Neural cell (in vitro differentiated cells): Measurements from ENCODE around the gene CCR7. TPM values are rescaled to one million over a fixed set of nuclear protein-coding genes. Genes with fewer than 3 reads are reported as not detected.

ENCODE experiments used
- H2AFZ ChIP-seq: fragments of 200-600, 300-800 bp; sonication (generic), shearing (Covaris generic); 2 replicates; pipeline ENCODE4 v1.6.0; 2014; ENCODE audit warnings: low read depth, mild to moderate bottlenecking, antibody characterized with exemption, low read length, moderate library complexity
- H3F3A ChIP-seq: fragments of 200-600 bp; shearing (Covaris generic); 2 replicates; pipeline ENCODE4 v1.6.1; 2016; ENCODE audit warnings: mild to moderate bottlenecking, moderate library complexity, mixed read lengths, antibody characterized with exemption, low read length; ENCODE audit not compliant: insufficient read depth, poor library complexity, severe bottlenecking
- H3K27ac ChIP-seq: fragments of 200-600, 300-800 bp; sonication (generic), shearing (Covaris generic); 2 replicates; pipeline ENCODE4 v1.5.1; 2014; ENCODE audit warnings: mild to moderate bottlenecking, low read length, moderate library complexity
- H3K27me3 ChIP-seq: fragments of 300-800, 200-600 bp; sonication (generic), shearing (Covaris generic); 2 replicates; pipeline ENCODE4 v1.6.0; 2014; ENCODE audit warnings: mild to moderate bottlenecking, low read depth, low read length, moderate library complexity; ENCODE audit not compliant: insufficient read depth
- H3K36me3 ChIP-seq: fragments of 300-800, 200-600 bp; sonication (generic), shearing (Covaris generic); 2 replicates; pipeline ENCODE4 v1.5.1; 2014; ENCODE audit warnings: mild to moderate bottlenecking, antibody characterized with exemption, low read length, moderate library complexity; ENCODE audit not compliant: insufficient read depth
- H3K4me2 ChIP-seq: fragments of 300-800, 200-600 bp; sonication (generic), shearing (Covaris generic); 2 replicates; pipeline ENCODE4 v1.6.0; 2014; ENCODE audit warnings: mild to moderate bottlenecking, low read length
- H3K4me3 ChIP-seq: fragments of 300-800, 200-600 bp; sonication (generic), shearing (Covaris generic); 2 replicates; pipeline ENCODE4 v1.5.1; 2014; ENCODE audit warnings: mild to moderate bottlenecking, low read length, moderate library complexity
- H3K79me2 ChIP-seq: fragments of 200-600 bp; shearing (Covaris generic); replicated peaks from 2 replicates; pipeline ENCODE4 v1.6.0; 2014; ENCODE audit warnings: mild to moderate bottlenecking, low read length, moderate library complexity; ENCODE audit not compliant: insufficient read depth
- H3K9ac ChIP-seq: fragments of 300-800, 200-600 bp; sonication (generic), shearing (Covaris generic); 2 replicates; pipeline ENCODE4 v1.6.1; 2016; ENCODE audit warnings: mild to moderate bottlenecking, low read length, mixed read lengths
- H3K9me2 ChIP-seq: fragments of 200-600 bp; shearing (Covaris generic); 2 replicates; pipeline ENCODE4 v1.6.1; 2016; ENCODE audit warnings: mild to moderate bottlenecking, low read length, mixed read lengths; ENCODE audit not compliant: insufficient read depth
- H3K9me3 ChIP-seq: fragments of 200-600, 300-800 bp; sonication (generic), shearing (Covaris generic); 2 replicates; pipeline ENCODE4 v1.6.1; 2016; ENCODE audit warnings: mild to moderate bottlenecking, mixed run types, low read length, moderate library complexity, mixed read lengths
- H4K20me1 ChIP-seq: fragments of 200-600 bp; shearing (Covaris generic); 2 replicates; pipeline ENCODE4 v1.6.1; 2016; ENCODE audit warnings: mild to moderate bottlenecking, mixed run types; ENCODE audit not compliant: insufficient read depth
- EP300 ChIP-seq: fragments of 450-650 bp; conservative IDR thresholded peaks from 2 replicates; pipeline ENCODE4 v1.6.1; 2014; ENCODE audit warnings: antibody characterized with exemption, mild to moderate bottlenecking, moderate library complexity; ENCODE audit not compliant: poor library complexity, severe bottlenecking
- EZH2 ChIP-seq: fragments of 200-600, 300-800 bp; shearing (Covaris generic), sonication (generic); IDR thresholded peaks from 2 replicates; pipeline ENCODE4 v1.6.1; 2014; ENCODE audit warnings: antibody characterized with exemption, low read length, borderline replicate concordance, mild to moderate bottlenecking; ENCODE audit not compliant: insufficient read depth, poor library complexity, severe bottlenecking
- MXI1 ChIP-seq: fragments of 450-650 bp; conservative IDR thresholded peaks from 2 replicates; pipeline ENCODE4 v1.6.1; 2014; ENCODE audit warnings: antibody characterized with exemption, mild to moderate bottlenecking; ENCODE audit not compliant: poor library complexity, severe bottlenecking
- POLR2AphosphoS5 ChIP-seq: IDR thresholded peaks from 2 replicates; pipeline ENCODE4 v1.6.1; 2012
- RAD21 ChIP-seq: fragments of 450-650 bp; conservative IDR thresholded peaks from 2 replicates; pipeline ENCODE4 v1.6.1; 2014; ENCODE audit warnings: antibody characterized with exemption, mild to moderate bottlenecking, moderate library complexity
- SMC3 ChIP-seq: fragments of 450-650 bp; conservative IDR thresholded peaks from 2 replicates; pipeline ENCODE4 v1.6.1; 2014; ENCODE audit warnings: antibody characterized with exemption, mild to moderate bottlenecking, moderate library complexity; ENCODE audit not compliant: poor library complexity
- TAF1 ChIP-seq: IDR thresholded peaks from 2 replicates; pipeline ENCODE4 v1.6.1; 2012; ENCODE audit warnings: low read depth
- polyA plus RNA-seq: library from polyadenylated mRNA; depleted of rRNA; stranded (reverse); fragments of >200 nt; gene quantifications from 2 replicates; pipeline ENCODE4 v1.2.3, GENCODE V29; 2014
- TF ChIP-seq, protein P1 (sequence below): fragments of 450-650 bp; IDR thresholded peaks from 2 replicates; pipeline ENCODE4 v1.5.1; 2014; ENCODE audit warnings: antibody characterized with exemption, mild to moderate bottlenecking, moderate library complexity; ENCODE audit not compliant: poor library complexity, severe bottlenecking
- TF ChIP-seq, protein P2 (sequence below): IDR thresholded peaks from 2 replicates; pipeline ENCODE4 v1.6.1; 2012; ENCODE audit warnings: borderline replicate concordance

The CCR7 gene
- polyA plus RNA-seq, 1 donor from 2014 or later, result not detected

DNA sequence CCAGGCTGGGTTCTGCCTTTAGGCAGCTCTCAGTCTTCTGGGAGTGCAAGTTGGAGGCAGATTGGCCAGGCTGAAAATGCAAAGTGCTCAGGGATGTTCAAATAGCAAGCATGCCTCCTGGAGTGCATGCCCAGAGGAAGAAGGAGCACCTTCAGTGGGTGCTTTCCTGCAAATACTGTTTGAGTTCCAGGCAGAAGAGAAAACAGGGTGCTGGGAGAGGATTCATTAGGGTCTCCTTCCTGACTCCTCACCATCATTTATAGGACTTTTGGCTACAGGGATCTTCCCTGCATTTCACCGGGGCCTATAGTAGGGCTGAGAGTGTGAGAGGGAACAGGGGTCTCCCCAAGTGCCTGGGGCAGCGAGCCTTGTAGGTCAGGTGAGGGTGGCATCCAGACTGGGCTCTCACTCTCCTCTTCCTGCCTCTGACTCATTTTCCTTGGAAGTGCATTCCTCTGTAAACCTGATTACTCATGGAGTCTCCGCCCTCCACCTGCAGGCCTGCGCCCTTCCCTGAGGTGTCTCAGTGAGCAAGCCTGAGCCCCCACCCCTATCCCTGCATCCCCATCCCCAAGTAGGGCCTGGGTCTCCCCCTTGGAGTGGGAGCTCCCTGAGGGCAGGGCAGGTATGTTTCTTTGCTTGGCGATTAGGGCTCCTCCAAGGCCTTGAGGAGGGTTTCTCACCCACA lies 46.7 kb downstream of the CCR7 start:
- H3F3A ChIP-seq, result no peaks in the 10 kb centered on the region
- H3K4me3 ChIP-seq, result no peak overlapping the region
- no peak overlapping the region for H2AFZ ChIP-seq
- no peaks in the 10 kb centered on the region for H3K9me3 ChIP-seq
- no peak overlapping the region for H3K27ac ChIP-seq
- H3K36me3 ChIP-seq, result no peaks in the 10 kb centered on the region
- H4K20me1 ChIP-seq, result no peaks in the 10 kb centered on the region
- no peak overlapping the region for H3K4me2 ChIP-seq
- no peaks in the 10 kb centered on the region for H3K9me2 ChIP-seq
- H3K9ac ChIP-seq, result no peak overlapping the region
- TF ChIP-seq EZH2, result no peak
- no peak for TF ChIP-seq MXI1
- no peak for TF ChIP-seq EP300
- no peak for TF ChIP-seq TAF1
- TF ChIP-seq, protein P1, sequence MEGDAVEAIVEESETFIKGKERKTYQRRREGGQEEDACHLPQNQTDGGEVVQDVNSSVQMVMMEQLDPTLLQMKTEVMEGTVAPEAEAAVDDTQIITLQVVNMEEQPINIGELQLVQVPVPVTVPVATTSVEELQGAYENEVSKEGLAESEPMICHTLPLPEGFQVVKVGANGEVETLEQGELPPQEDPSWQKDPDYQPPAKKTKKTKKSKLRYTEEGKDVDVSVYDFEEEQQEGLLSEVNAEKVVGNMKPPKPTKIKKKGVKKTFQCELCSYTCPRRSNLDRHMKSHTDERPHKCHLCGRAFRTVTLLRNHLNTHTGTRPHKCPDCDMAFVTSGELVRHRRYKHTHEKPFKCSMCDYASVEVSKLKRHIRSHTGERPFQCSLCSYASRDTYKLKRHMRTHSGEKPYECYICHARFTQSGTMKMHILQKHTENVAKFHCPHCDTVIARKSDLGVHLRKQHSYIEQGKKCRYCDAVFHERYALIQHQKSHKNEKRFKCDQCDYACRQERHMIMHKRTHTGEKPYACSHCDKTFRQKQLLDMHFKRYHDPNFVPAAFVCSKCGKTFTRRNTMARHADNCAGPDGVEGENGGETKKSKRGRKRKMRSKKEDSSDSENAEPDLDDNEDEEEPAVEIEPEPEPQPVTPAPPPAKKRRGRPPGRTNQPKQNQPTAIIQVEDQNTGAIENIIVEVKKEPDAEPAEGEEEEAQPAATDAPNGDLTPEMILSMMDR, result no peak
- no peak for TF ChIP-seq POLR2AphosphoS5
- TF ChIP-seq RAD21, result no peak
- TF ChIP-seq, protein P2, sequence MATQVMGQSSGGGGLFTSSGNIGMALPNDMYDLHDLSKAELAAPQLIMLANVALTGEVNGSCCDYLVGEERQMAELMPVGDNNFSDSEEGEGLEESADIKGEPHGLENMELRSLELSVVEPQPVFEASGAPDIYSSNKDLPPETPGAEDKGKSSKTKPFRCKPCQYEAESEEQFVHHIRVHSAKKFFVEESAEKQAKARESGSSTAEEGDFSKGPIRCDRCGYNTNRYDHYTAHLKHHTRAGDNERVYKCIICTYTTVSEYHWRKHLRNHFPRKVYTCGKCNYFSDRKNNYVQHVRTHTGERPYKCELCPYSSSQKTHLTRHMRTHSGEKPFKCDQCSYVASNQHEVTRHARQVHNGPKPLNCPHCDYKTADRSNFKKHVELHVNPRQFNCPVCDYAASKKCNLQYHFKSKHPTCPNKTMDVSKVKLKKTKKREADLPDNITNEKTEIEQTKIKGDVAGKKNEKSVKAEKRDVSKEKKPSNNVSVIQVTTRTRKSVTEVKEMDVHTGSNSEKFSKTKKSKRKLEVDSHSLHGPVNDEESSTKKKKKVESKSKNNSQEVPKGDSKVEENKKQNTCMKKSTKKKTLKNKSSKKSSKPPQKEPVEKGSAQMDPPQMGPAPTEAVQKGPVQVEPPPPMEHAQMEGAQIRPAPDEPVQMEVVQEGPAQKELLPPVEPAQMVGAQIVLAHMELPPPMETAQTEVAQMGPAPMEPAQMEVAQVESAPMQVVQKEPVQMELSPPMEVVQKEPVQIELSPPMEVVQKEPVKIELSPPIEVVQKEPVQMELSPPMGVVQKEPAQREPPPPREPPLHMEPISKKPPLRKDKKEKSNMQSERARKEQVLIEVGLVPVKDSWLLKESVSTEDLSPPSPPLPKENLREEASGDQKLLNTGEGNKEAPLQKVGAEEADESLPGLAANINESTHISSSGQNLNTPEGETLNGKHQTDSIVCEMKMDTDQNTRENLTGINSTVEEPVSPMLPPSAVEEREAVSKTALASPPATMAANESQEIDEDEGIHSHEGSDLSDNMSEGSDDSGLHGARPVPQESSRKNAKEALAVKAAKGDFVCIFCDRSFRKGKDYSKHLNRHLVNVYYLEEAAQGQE, result no peak
- TF ChIP-seq SMC3, result no peak
- H3K27me3 ChIP-seq, result no peaks in the 10 kb centered on the region
- no peaks in the 10 kb centered on the region for H3K79me2 ChIP-seq

DNA sequence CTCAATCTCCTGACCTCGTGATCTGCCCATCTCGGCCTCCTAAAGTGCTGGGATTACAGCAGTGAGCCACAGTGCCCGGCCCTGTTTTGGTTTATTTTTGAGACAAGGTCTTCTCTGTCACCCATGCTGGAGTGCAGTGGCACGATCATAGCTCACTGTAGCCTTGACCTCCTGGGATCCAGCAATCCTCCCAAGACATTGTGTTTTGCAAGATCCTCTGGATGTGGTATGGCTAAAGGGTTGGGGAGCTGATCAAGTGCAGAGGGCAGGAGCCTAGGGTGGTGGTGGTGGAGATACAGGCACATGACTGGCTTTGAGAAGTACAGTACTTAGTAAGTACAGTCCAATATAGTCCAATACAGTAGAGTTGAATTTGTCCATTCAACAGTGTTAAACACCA lies 47.3 kb downstream of the CCR7 start:
- H2AFZ ChIP-seq, result no peak overlapping the region

More for the DNA sequence above, 47.3 kb downstream of the CCR7 start:
- Histone ChIP-seq H3K79me2 (no peaks in the 10 kb centered on the region), H3K27ac (no peak overlapping the region), H3K9me2 (no peaks in the 10 kb centered on the region), H4K20me1 (no peaks in the 10 kb centered on the region), H3F3A (no peaks in the 10 kb centered on the region), H3K4me3 (no peak overlapping the region), H3K4me2 (no peak overlapping the region), H3K9me3 (no peaks in the 10 kb centered on the region), H3K9ac (no peak overlapping the region), H3K36me3 (no peaks in the 10 kb centered on the region), H3K27me3 (no peaks in the 10 kb centered on the region)
- no peak for TF ChIP-seq SMC3
- no peak for TF ChIP-seq EP300
- TF ChIP-seq, protein P1, result no peak
- TF ChIP-seq, protein P2, result no peak
- no peak for TF ChIP-seq TAF1
- TF ChIP-seq RAD21, result no peak
- TF ChIP-seq MXI1, result no peak
- no peak for TF ChIP-seq EZH2
- no peak for TF ChIP-seq POLR2AphosphoS5
